ENCODE results near the gene RNF38. TPM values are rescaled to one million over a fixed set of nuclear protein-coding genes. Genes with fewer than 3 reads are reported as not detected.

Gene RNF38
- total RNA-seq: 27.9 TPM

GRCh38 chr9:36399980-36400331, at the start of gene RNF38:
RNF38 (minus strand) TSS chr9:36400269; CDS start chr9:36400108, 161 bp downstream.

Other genes with a start within 250 kb of the RNF38 start
- 0.64 TPM for gene CCIN, start 230.9 kb downstream of the RNF38 start, total RNA-seq
- 162 TPM for gene CLTA, start 209.3 kb downstream of the RNF38 start, total RNA-seq
- gene GNE, start 141.8 kb downstream of the RNF38 start, total RNA-seq: 22.2 TPM
- gene MELK, start 172.6 kb upstream of the RNF38 start, total RNA-seq: 10.5 TPM

Measured in metanephros (tissue), 1 donor.